ENCODE results near the gene RAB39A.

Gene RAB39A

DNA sequence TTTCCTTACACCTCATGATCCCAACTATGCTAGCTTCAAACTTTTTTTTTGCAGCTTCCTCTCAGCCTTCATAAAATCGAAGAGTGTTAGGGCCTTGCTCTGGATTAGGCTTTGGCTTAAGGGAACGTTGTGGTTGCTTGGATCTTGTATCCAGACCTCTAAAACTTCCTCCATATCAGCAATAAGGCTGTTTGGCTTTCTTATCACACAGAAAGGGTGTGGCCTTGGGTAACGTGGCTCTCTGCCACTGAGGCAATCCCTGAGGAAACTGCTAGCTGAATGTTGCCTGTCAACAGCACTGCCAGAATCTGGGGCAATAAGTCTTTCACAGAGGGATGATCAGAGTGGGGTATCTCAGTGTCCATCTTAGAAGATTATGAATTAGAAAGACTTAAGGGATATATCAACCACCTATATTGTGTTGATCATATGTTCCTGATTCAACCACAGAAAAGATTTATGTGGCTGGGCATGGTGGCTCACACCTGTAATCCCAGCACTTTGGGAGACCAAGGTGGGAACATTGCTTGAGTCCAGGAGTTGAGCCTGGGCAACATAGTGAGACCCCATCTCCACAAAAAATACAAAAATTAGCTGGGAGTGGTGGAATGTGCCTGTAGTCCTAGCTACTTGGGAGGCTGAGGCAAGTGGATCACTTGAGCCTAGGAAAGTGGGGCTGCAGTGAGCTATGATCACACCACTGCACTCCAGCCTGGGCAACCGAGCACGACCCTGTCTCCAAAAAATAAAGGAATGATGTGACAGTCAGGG lies 67.9 kb downstream of the RAB39A start:
- no peak for DNase-seq
- H3K27ac ChIP-seq: no peak overlapping the region
- no peaks in the 10 kb centered on the region for H3K27me3 ChIP-seq (ENCODE audit: insufficient read depth, low read depth, severe bottlenecking)
- TF ChIP-seq, protein P1, sequence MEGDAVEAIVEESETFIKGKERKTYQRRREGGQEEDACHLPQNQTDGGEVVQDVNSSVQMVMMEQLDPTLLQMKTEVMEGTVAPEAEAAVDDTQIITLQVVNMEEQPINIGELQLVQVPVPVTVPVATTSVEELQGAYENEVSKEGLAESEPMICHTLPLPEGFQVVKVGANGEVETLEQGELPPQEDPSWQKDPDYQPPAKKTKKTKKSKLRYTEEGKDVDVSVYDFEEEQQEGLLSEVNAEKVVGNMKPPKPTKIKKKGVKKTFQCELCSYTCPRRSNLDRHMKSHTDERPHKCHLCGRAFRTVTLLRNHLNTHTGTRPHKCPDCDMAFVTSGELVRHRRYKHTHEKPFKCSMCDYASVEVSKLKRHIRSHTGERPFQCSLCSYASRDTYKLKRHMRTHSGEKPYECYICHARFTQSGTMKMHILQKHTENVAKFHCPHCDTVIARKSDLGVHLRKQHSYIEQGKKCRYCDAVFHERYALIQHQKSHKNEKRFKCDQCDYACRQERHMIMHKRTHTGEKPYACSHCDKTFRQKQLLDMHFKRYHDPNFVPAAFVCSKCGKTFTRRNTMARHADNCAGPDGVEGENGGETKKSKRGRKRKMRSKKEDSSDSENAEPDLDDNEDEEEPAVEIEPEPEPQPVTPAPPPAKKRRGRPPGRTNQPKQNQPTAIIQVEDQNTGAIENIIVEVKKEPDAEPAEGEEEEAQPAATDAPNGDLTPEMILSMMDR (IDR thresholded peaks at IDR 0.05; ENCODE audit: low read depth, low read length): no peak
- no peak overlapping the region for H3K4me3 ChIP-seq (ENCODE audit: low read depth, low read length)
- no peaks in the 10 kb centered on the region for H3K36me3 ChIP-seq
- no peaks in the 10 kb centered on the region for H3K9me3 ChIP-seq (ENCODE audit: severe bottlenecking)

DNA sequence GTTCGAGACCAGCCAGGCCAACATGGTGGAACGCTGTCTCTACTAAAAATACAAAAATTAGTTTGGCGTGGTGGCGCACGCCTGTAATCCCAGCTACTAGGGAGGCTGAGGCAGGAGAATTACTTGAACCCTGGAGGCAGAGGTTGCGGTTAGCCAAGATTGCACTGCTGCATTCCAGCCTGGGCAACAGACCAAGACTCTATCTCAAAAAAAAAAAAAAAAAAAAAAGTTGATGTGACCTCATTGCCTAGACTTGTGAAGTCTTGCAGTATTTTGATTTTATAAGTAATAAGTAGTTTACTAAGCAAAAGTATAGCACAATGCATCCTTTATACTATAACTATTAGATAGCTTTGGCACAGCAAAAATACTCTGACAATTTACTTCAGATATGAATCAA lies 70.5 kb downstream of the RAB39A start:
- TF ChIP-seq, protein P1 (IDR thresholded peaks at IDR 0.05; ENCODE audit: low read depth, low read length): no peak
- H3K9me3 ChIP-seq (ENCODE audit: severe bottlenecking): no peaks in the 10 kb centered on the region

DNA sequence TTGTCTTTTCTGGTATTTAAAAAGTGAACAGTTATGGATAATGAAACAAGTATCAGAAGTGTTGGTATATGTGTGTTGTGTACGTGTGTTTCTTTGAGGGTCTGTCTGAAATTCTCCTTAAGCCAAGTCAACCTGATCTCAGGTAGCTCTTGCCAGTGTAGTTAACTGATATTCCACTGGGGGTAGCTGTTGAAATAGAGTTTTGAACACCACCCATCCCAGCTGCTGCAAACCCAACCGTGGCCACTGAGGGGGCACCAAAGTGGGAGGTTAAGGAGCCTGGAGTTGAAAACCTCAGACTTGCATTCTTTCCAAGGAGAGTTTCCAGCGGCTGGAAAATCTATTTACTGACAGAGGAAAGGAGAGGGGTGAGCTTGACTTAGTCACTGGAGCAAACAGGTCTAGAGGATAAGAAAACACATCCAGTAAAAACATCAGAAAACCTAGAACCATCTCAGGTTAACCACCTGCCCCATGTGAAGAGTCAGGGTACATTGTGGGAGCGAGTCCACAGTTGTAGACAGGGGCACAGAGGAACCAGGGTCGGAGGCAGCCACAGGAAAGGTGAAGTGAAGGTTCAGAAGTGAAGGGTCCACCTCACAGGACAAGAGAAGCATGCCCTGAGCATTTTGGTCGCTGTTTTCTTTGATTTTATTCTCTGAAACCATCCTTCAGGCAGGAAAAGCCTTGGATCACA lies 71.7 kb downstream of the RAB39A start:
- Histone ChIP-seq H3K36me3 (no peaks in the 10 kb centered on the region), H3K4me3 (ENCODE audit: low read depth, low read length) (no peak overlapping the region), H3K27me3 (ENCODE audit: insufficient read depth, low read depth, severe bottlenecking) (no peaks in the 10 kb centered on the region), H3K27ac (no peak overlapping the region), H3K9me3 (ENCODE audit: severe bottlenecking) (no peaks in the 10 kb centered on the region)
- TF ChIP-seq, protein P1 (IDR thresholded peaks at IDR 0.05; ENCODE audit: low read depth, low read length): peak; percentile 70
- DNase-seq: peak; percentile 58

More for the DNA sequence above, 70.5 kb downstream of the RAB39A start:
- DNase-seq: no peak
- H3K27ac ChIP-seq: no peak overlapping the region
- no peaks in the 10 kb centered on the region for H3K27me3 ChIP-seq (ENCODE audit: insufficient read depth, low read depth, severe bottlenecking)
- H3K36me3 ChIP-seq: no peaks in the 10 kb centered on the region
- no peak overlapping the region for H3K4me3 ChIP-seq (ENCODE audit: low read depth, low read length)

DNA sequence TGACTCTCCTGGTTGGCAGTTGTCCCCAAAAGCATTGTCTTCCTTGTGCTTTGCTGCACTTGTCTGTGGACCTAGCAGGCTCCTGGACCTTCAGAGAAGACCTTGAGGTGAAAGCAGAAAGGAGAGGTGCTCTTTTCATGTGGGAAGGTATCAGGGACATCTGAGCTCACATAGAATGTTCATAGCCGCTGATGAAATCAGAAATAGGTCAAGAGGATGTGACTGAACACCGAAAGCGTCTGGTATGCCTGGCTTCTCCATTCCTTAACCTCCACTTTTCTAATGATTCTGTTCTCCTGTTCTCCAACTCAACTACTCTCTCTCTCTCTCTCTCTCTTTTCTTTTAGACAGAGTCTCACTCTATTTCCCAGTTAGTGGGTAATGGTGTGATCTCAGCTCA lies 74.2 kb downstream of the RAB39A start:
- Histone ChIP-seq H3K36me3 (no peaks in the 10 kb centered on the region), H3K27me3 (ENCODE audit: insufficient read depth, low read depth, severe bottlenecking) (no peaks in the 10 kb centered on the region), H3K4me3 (ENCODE audit: low read depth, low read length) (no peak overlapping the region), H3K27ac (no peak overlapping the region), H3K9me3 (ENCODE audit: severe bottlenecking) (no peaks in the 10 kb centered on the region)
- DNase-seq: no peak
- TF ChIP-seq, protein P1 (IDR thresholded peaks at IDR 0.05; ENCODE audit: low read depth, low read length): no peak

DNA sequence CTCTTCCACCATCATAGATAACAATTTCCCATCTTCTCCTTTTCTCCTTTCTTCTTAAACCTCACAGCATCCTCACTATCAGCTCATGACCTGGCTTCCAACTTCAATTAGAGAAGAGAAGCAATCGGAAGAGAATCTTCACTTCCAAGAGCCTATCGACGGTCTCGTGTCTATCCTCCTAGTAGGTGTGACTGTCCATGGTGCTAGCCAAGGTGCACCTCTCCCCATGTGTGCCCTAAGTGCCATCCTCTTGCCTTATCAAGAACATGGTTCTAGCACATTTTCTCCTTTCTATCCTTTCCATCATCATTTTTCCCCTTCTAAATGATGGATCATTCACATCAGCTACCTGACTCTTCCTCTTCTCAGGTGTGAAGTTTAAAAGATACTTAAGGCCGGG lies 75.4 kb downstream of the RAB39A start:
- Histone ChIP-seq H3K9me3 (ENCODE audit: severe bottlenecking) (no peaks in the 10 kb centered on the region), H3K27me3 (ENCODE audit: insufficient read depth, low read depth, severe bottlenecking) (no peaks in the 10 kb centered on the region), H3K27ac (no peak overlapping the region), H3K36me3 (no peaks in the 10 kb centered on the region), H3K4me3 (ENCODE audit: low read depth, low read length) (no peak overlapping the region)
- TF ChIP-seq, protein P1 (IDR thresholded peaks at IDR 0.05; ENCODE audit: low read depth, low read length): no peak
- no peak for DNase-seq

Measured in WERI-Rb-1 (cell line).